ENCODE results near the gene HOXA4.

HOXA4 gene

GRCh38 chr7:27151341-27151930 is 20.9 kb upstream of the HOXA4 start:
- Mint-ChIP-seq H3K9me3 (no peaks in the 10 kb centered on the region), H3K27ac (ENCODE audit: low read depth) (peak overlapping the region; percentile 77), H3K27me3 (peaks cover 96% of the 10 kb centered on the region), H3K4me3 (peak overlapping the region; percentile 82), H3K36me3 (ENCODE audit: insufficient read depth) (peaks cover 22% of the 10 kb centered on the region), H3K4me1 (peaks cover 44% of the 10 kb centered on the region)
- DNase-seq (ENCODE audit: low spot score in 2 of 2) (no peak), ATAC-seq (replicated peaks; ENCODE audit: extremely low read depth, poor library complexity, severe bottlenecking) (no peak)

- DNase-seq (ENCODE audit: low spot score in 2 of 2), result no peak
- peak; percentile 69 for ATAC-seq (replicated peaks; ENCODE audit: extremely low read depth, poor library complexity, severe bottlenecking)
- H3K4me3 Mint-ChIP-seq, result peak overlapping the region; percentile 82
- H3K36me3 Mint-ChIP-seq (ENCODE audit: insufficient read depth), result peaks cover 16% of the 10 kb centered on the region
- peaks cover 96% of the 10 kb centered on the region for H3K27me3 Mint-ChIP-seq
- peak overlapping the region; percentile 77 for H3K27ac Mint-ChIP-seq (ENCODE audit: low read depth)
- H3K9me3 Mint-ChIP-seq, result no peaks in the 10 kb centered on the region
- peaks cover 43% of the 10 kb centered on the region for H3K4me1 Mint-ChIP-seq
These were observed 20.2 kb upstream of the HOXA4 start for GRCh38 chr7:27150568-27151340.

GRCh38 chr7:27149842-27150567 is 19.4 kb upstream of the HOXA4 start:
- DNase-seq (ENCODE audit: low spot score in 2 of 2), result no peak
- peak overlapping the region; percentile 82 for H3K4me3 Mint-ChIP-seq
- H3K9me3 Mint-ChIP-seq, result no peaks in the 10 kb centered on the region
- peaks cover 37% of the 10 kb centered on the region for H3K4me1 Mint-ChIP-seq
- peaks cover 14% of the 10 kb centered on the region for H3K36me3 Mint-ChIP-seq (ENCODE audit: insufficient read depth)
- peaks cover 96% of the 10 kb centered on the region for H3K27me3 Mint-ChIP-seq
- no peak overlapping the region for H3K27ac Mint-ChIP-seq (ENCODE audit: low read depth)
- ATAC-seq (replicated peaks; ENCODE audit: extremely low read depth, poor library complexity, severe bottlenecking), result no peak

- Mint-ChIP-seq H3K27ac (ENCODE audit: low read depth) (no peak overlapping the region), H3K27me3 (peaks cover 88% of the 10 kb centered on the region), H3K9me3 (no peaks in the 10 kb centered on the region), H3K4me1 (peaks cover 27% of the 10 kb centered on the region), H3K4me3 (no peak overlapping the region), H3K36me3 (ENCODE audit: insufficient read depth) (peaks cover 9% of the 10 kb centered on the region)
- ATAC-seq (replicated peaks; ENCODE audit: extremely low read depth, poor library complexity, severe bottlenecking) (no peak), DNase-seq (ENCODE audit: low spot score in 2 of 2) (no peak)
These were observed 18.4 kb upstream of the HOXA4 start for GRCh38 chr7:27148756-27149641.

- ATAC-seq (replicated peaks; ENCODE audit: extremely low read depth, poor library complexity, severe bottlenecking), result no peak
- Mint-ChIP-seq H3K27ac (ENCODE audit: low read depth) (no peak overlapping the region), H3K4me3 (peak overlapping the region; percentile 41)
These were observed 17.6 kb upstream of the HOXA4 start for GRCh38 chr7:27148031-27148755.

GRCh38 chr7:27147199-27148030 is 16.9 kb upstream of the HOXA4 start, which contains the start of gene HOXA6:
HOXA6 (minus strand) TSS chr7:27147774; CDS start chr7:27147749, 25 bp downstream.
- Mint-ChIP-seq H3K4me1 (peaks cover 27% of the 10 kb centered on the region), H3K4me3 (peak within 1 kb of the TSS; percentile 41), H3K9me3 (no peaks in the 10 kb centered on the region), H3K36me3 (ENCODE audit: insufficient read depth) (peaks cover 9% of the 10 kb centered on the region), H3K27ac (ENCODE audit: low read depth) (no peak within 1 kb of the TSS), H3K27me3 (peaks cover 79% of the 10 kb centered on the region)
- DNase-seq (ENCODE audit: low spot score in 2 of 2), result no peak
- no peak for ATAC-seq (replicated peaks; ENCODE audit: extremely low read depth, poor library complexity, severe bottlenecking)

More at GRCh38 chr7:27148031-27148755, 17.6 kb upstream of the HOXA4 start:
- H3K4me1 Mint-ChIP-seq, result peaks cover 27% of the 10 kb centered on the region
- peaks cover 80% of the 10 kb centered on the region for H3K27me3 Mint-ChIP-seq
- peaks cover 9% of the 10 kb centered on the region for H3K36me3 Mint-ChIP-seq (ENCODE audit: insufficient read depth)
- no peaks in the 10 kb centered on the region for H3K9me3 Mint-ChIP-seq
- no peak for DNase-seq (ENCODE audit: low spot score in 2 of 2)

GRCh38 chr7:27146491-27147198 is 16.1 kb upstream of the HOXA4 start:
- DNase-seq (ENCODE audit: low spot score in 2 of 2) (no peak), ATAC-seq (replicated peaks; ENCODE audit: extremely low read depth, poor library complexity, severe bottlenecking) (no peak)
- H3K36me3 Mint-ChIP-seq (ENCODE audit: insufficient read depth), result peaks cover 8% of the 10 kb centered on the region
- H3K27ac Mint-ChIP-seq (ENCODE audit: low read depth), result no peak overlapping the region
- no peak overlapping the region for H3K4me3 Mint-ChIP-seq
- no peaks in the 10 kb centered on the region for H3K9me3 Mint-ChIP-seq
- peaks cover 19% of the 10 kb centered on the region for H3K4me1 Mint-ChIP-seq
- peaks cover 79% of the 10 kb centered on the region for H3K27me3 Mint-ChIP-seq

- H3K27me3 Mint-ChIP-seq, result peaks cover 78% of the 10 kb centered on the region
- H3K36me3 Mint-ChIP-seq (ENCODE audit: insufficient read depth), result peaks cover 2% of the 10 kb centered on the region
- H3K9me3 Mint-ChIP-seq, result no peaks in the 10 kb centered on the region
- H3K4me1 Mint-ChIP-seq, result peaks cover 12% of the 10 kb centered on the region
- ATAC-seq (replicated peaks; ENCODE audit: extremely low read depth, poor library complexity, severe bottlenecking), result no peak
- no peak overlapping the region for H3K27ac Mint-ChIP-seq (ENCODE audit: low read depth)
- no peak overlapping the region for H3K4me3 Mint-ChIP-seq
- no peak for DNase-seq (ENCODE audit: low spot score in 2 of 2)
These were observed 15.4 kb upstream of the HOXA4 start for GRCh38 chr7:27145914-27146412.

- H3K9me3 Mint-ChIP-seq, result no peaks in the 10 kb centered on the region
- no peak for ATAC-seq (replicated peaks; ENCODE audit: extremely low read depth, poor library complexity, severe bottlenecking)
- no peak overlapping the region for H3K27ac Mint-ChIP-seq (ENCODE audit: low read depth)
- peaks cover 6% of the 10 kb centered on the region for H3K4me1 Mint-ChIP-seq
- no peak for DNase-seq (ENCODE audit: low spot score in 2 of 2)
- peaks cover 72% of the 10 kb centered on the region for H3K27me3 Mint-ChIP-seq
- H3K4me3 Mint-ChIP-seq, result no peak overlapping the region
- no peaks in the 10 kb centered on the region for H3K36me3 Mint-ChIP-seq (ENCODE audit: insufficient read depth)
These were observed 14.8 kb upstream of the HOXA4 start for GRCh38 chr7:27145165-27145913.

- H3K36me3 Mint-ChIP-seq (ENCODE audit: insufficient read depth), result no peaks in the 10 kb centered on the region
- H3K4me3 Mint-ChIP-seq, result no peak overlapping the region
- DNase-seq (ENCODE audit: low spot score in 2 of 2), result no peak
- peaks cover 5% of the 10 kb centered on the region for H3K4me1 Mint-ChIP-seq
- peaks cover 68% of the 10 kb centered on the region for H3K27me3 Mint-ChIP-seq
- no peak for ATAC-seq (replicated peaks; ENCODE audit: extremely low read depth, poor library complexity, severe bottlenecking)
- no peak overlapping the region for H3K27ac Mint-ChIP-seq (ENCODE audit: low read depth)
- H3K9me3 Mint-ChIP-seq, result no peaks in the 10 kb centered on the region
These were observed 14.2 kb upstream of the HOXA4 start for GRCh38 chr7:27144781-27145164.

Data from central memory CD8-positive, alpha-beta T cell (primary cell).